Fibroblast of skin of left quadriceps (primary cell): ENCODE measurements around the gene SLC4A11.

Source experiments
- DNase-seq, 2 experiments: peaks; one replicate each; pipeline ENCODE4 v3.0.0-alpha.2; 2013; ENCODE audit warnings: low read depth in 2 of 2

Gene SLC4A11

DNA sequence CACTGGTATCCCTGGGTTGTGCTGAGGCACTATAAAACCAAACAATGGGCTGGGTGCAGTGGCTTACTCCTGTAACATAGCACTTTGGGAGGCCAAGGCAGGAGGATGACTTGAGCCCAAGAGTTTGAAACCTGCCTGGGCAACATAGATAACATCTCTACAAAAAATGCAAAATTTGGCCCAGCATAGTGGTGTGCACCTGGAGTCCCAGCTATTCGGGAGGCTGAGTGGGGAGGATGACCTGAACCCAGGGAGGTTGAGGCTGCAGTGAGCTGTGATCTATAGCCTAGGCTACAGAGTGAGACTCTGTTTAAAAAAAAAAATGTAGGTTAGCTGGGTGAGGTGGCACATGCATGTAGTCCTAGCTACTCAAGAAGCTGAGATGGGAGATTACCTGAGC lies 7.7 kb upstream of the SLC4A11 start:
- DNase-seq = no peak

GRCh38 chr20:3245711-3246110 lies 6.7 kb upstream of the SLC4A11 start:
- DNase-seq = no peak

DNA sequence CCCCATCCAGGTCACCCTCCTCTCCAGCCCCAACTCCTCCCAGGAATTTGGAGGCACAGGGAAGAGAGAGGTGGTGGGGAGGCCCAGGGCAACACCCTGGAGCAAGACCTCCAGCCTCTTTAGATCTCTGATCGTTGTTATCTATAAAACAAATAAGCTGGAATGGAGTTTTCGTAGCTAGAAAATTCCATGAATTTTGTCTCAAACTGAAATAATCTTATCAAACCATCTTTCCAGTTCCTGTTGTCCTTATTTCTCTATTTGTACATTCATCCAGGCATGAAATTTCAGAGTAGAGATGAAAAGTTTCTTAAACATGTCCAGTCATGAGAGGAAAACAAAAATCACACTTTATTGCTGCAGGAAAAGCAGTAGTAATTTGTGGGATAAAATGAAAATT lies 6.2 kb upstream of the SLC4A11 start:
- DNase-seq = no peak

DNA sequence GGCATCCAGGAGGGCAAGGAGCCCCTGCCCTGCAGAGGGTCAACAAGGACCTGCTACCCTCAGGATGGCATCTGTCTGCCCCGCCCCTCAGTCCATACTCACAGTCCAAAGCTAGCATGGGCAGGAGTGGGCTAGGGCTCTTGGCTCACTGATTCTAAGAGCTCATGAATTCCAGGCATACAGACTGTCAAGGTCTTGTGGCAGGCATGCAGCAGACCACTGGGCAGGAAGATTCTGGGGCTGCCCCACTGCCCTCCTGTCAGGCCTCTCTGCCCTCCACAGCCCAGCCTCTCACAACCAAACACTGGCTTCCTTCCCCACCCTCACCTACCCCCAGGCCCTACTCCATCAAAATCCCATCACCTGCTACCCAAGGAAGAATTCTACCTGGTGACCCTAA lies 5.6 kb upstream of the SLC4A11 start:
- no peak for DNase-seq

- no peak for DNase-seq
These were observed 4.8 kb upstream of the SLC4A11 start for GRCh38 chr20:3243718-3244358.

DNA sequence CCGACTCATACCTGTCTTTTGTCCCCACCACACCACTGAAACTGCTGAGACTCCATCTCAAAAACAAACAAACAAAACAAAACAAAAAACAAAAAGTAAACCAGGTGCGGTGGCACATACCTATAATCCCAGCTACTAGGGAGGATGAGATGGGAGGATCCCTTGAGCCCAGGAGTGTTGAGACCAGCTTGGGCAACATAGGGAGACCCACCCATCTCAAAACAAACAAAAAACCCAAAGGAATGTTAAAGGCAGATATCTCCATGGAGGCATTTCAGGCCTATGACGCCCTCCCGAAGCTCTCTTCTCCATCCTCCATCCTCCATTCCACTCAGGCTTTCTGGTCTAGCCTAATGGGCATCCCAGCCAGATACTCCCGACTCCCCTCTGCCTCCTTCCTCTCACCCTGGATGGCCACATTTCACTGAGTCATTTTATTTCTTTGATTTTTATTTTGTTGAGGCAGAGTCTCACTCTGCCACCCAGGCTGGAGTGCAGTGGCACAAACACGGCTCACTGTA lies 3.2 kb upstream of the SLC4A11 start:
- no peak for DNase-seq

DNA sequence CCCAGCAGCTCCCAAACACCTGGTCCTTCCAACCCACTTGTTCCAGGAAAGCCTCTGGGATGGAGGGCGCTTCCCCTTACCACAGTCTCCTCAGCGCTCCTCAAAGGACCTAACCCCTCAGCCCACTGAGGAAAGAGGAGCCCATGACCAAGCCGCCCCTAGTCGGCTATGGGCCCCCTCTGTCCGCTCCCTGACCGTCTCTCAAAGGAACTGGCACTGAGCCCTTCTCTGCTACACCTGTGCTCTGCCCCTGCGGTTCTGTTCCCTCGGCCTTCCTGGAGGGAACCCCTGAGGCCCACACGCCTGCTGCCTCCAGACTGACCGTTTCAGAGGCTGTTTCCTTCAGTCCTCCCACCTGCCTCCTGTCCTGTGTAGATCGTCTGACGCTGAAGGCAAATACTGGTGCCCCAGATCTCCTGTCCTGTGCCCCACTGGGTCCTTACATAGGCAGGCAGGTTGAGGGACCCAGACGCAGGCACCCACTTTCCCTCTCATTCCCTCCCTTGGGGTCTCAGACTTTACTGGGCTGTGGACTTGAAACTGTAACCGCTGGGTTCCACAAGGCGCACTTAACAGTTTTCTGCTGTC lies 1.9 kb upstream of the SLC4A11 start:
- DNase-seq = no peak

DNA sequence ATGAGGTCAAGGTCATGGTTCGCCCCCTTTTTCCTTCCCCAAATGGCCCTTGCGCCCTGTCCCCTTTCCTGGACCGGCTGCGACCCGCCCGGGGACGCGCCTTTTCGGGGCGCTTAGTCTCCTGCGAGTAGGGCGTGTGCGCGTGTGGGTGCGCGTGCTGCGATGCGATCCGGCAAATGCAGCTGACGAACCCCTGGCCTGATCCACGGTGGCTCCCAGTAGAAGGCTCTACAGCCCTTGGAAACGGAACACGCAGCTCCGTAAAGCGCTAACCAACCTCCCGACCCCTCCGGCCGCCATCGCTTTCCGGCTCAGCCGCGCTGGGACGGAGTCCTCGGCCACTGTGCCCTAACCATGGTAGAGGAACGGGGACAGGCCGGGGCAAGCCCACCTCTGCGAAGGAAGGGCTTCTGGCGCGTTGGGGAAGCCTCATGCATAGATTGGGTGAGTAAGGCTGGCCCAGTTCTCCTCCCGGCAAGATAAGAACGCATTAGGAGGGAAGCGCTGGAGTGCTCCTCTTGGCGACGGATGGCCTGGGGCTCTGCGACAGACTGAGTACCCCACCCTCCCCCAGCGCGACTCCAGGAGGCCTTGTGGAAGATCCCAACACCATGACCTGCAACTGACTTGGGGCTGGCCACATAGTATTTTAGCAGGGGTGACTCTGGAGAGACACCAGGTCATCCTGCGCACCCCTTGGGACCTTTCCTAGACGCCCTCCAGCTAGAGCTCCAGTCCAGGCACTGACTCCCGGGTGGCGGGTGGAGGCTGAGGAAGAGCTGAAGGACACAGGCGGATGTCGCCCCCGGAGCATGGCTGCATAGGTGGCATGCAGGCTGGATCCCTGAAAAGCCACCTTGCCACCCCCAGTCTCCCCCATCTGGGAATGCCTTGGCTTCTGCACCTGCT lies 1.1 kb upstream of the SLC4A11 start:
- no peak for DNase-seq

- DNase-seq = no peak
These were observed 369 bp downstream of the SLC4A11 start for GRCh38 chr20:3238616-3239025.

- DNase-seq = no peak
These were observed 903 bp downstream of the SLC4A11 start for GRCh38 chr20:3237958-3238615.

- no peak for DNase-seq
These were observed 1.7 kb downstream of the SLC4A11 start for GRCh38 chr20:3237011-3237957.

DNA sequence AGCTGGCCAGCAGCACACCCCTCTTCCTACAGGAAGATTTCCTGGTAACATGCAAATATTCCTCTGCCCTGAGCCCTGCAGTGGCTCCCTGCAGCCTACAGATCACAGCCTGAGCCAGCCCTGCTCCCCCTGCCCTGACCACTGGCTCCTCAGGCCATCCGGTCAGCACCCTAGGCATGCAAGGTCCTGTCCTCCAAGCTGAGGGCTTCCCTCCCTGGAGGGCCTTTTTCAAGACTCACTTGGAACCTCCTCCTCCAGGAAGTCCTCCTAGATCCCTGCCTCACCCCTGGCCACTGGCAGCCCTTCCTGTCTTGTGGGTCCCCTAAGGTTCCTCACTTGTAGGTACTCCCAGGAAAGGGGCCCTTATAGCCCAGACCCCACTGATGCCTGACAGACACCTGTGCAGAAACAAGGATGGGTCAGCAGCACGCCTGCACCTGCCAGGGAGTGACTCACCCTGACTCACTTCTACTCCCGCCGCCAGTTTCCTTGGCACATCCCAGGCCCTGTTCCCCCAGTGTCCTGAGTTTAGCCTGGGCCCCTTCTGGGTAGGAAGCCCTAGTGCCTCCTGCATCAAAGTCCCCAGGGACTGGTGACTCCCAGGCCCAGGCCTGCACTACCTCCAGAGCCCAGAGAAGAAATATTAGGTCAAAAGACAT lies 3.2 kb downstream of the SLC4A11 start:
- DNase-seq = no peak

DNA sequence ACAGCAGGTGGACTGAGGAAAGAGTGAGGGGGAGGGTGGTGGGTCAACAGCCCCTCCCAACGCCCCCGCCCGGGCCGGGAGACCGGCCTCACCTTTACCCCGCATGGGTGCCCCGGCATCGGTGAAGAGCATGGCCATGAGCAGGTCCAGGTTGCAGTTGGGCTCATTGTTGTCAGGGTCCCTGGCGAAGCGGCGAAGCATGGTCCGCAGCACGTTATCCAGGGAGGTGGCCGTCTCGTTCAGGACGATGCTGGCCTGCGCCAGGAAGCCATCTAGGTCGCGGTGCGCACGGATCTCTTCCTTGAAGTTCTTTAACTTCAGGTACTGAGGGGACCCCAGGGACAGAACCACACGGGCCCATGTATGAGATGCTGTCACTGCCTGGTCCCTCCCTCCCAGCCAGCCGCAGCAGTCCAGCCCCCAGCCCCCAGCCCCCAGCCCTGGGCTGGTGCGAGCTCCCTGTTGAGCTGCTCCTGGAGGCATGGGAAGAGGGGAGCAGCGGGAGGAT lies 4.9 kb downstream of the SLC4A11 start:
- no peak for DNase-seq

DNA sequence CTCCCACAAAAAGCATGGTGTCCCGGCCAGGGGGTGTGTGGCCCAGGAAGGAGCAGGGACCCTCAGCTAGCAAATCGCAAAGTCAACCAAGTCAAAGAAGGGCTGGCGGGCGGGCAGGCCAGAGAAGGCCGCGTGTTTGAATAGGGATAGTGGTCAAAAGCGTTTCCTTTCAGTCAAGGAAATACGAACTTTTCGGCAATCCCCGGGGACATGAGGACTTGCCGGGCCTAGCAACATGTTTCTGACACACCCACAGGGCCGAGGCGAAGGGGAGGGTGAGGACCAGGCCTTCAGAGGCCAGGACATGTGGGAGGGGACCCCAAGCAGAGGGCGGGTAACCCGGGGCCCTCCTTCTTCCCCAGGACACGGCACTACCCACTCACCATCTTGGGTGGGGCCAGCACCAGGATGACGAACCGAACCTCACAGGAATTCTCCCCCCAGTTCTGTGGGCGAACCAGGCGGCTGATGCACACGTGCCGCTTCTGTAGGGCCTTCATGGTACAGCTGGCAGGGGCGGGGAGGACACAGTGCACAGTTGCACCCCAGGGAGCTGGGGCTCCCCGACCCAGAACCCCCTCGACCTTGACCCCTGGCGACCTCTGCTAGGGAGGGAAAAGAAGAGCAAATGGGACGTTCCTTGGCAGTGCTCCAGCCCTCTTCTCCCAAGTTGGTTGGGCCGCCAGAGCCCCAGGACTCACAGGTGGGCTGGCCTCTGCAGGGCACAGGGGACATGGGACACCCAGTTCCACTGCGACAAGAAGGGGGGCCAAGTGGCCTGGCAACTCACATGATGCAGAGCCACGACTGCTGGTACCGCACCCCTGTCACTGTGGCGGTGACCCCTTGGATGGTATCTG lies 5.6 kb downstream of the SLC4A11 start:
- DNase-seq = no peak

- no peak for DNase-seq
These were observed 7.0 kb downstream of the SLC4A11 start for GRCh38 chr20:3231889-3232588.

DNA sequence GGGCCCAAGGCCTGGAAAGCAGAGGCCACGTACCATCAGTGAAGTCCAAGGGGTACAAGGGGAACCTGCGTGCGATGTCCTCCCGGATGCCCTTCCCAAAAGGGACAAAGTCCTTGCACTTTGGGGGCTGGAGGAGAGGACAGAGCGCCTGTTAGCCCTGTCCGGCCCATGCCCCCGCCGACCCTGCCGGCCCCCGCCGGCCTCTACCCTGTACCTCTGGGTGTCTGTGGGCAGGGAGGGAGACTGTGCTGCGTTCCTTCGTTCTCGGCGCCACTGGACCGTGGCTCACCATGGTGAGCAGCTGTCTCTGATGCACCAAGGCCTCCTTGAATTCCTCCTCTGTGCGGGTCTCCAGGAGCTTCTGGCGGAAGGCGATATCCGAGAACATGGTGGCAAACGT lies 7.9 kb downstream of the SLC4A11 start:
- no peak for DNase-seq

GRCh38 chr20:3229798-3230197 lies 9.2 kb downstream of the SLC4A11 start:
- DNase-seq = no peak

- no peak for DNase-seq
These were observed 9.8 kb downstream of the SLC4A11 start for GRCh38 chr20:3229158-3229557.

DNA sequence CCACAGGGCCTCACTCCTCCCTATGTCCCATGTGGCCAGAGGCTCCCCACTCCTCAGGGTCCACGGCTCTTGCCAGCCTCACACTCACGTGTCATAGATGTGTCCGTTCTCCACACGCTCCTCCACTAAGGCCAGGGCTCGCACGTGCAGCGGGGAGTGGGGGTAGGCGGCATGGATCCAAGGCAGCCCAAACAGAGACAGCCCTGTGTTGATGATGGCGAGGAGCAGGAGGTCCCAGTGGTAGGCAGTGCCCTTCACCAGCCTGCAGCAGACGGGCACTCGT lies 10.3 kb downstream of the SLC4A11 start:
- DNase-seq = no peak
